Vein endothelial cell (primary cell): ENCODE data around the gene PLBD2. TPM values are rescaled to one million over a fixed set of nuclear protein-coding genes. Genes with fewer than 3 reads are reported as not detected.

Experiments
- total RNA-seq: library from RNA; depleted of rRNA; stranded (reverse); fragments of >200 nt; gene quantifications from 2 replicates; pipeline ENCODE4 v1.2.3, GENCODE V29; 2012

PLBD2 gene
- total RNA-seq, result 25.2 and 31.4 TPM in 2 replicates

GRCh38 chr12:113358381-113359132, at the start of gene PLBD2:
PLBD2 (plus strand) TSS chr12:113358587; CDS start chr12:113358601, 14 bp downstream.

GRCh38 chr12:113334786-113335539, 23.4 kb upstream of the PLBD2 start, which contains the start of gene SLC8B1:
SLC8B1 (minus strand) TSS chr12:113335109; CDS start chr12:113332878, 2,231 bp downstream.

GRCh38 chr12:113403435-113404415, 45.3 kb downstream of the PLBD2 start, which contains the start of gene SDS:
SDS (minus strand) TSS chr12:113403887; CDS start chr12:113399708, 4,179 bp downstream.

GRCh38 chr12:113422030-113422885, 63.9 kb downstream of the PLBD2 start, which contains the start of gene SDSL:
SDSL (plus strand) TSS chr12:113422380; CDS start chr12:113427983, 5,603 bp downstream.

Other genes with a start within 250 kb of the PLBD2 start
- gene RASAL1, start 222.8 kb upstream of the PLBD2 start, total RNA-seq, result not detected in 2 replicates
- not detected in 2 replicates for gene CFAP73, start 208.9 kb upstream of the PLBD2 start, total RNA-seq
- 56.8 and 65.6 TPM in 2 replicates for gene DDX54, start 173.1 kb upstream of the PLBD2 start, total RNA-seq
- 24.8 and 25.5 TPM in 2 replicates for gene RITA1, start 172.9 kb upstream of the PLBD2 start, total RNA-seq
- 12.3 and 18.3 TPM in 2 replicates for gene TPCN1, start 137.1 kb upstream of the PLBD2 start, total RNA-seq
- gene SLC8B1, start 23.5 kb upstream of the PLBD2 start, total RNA-seq, result 21.9 and 25.1 TPM in 2 replicates
- gene SDS, start 45.3 kb downstream of the PLBD2 start, total RNA-seq, result not detected in 2 replicates
- gene SDSL, start 63.8 kb downstream of the PLBD2 start, total RNA-seq, result 2.0 and 4.2 TPM in 2 replicates
- gene LHX5, start 113.3 kb downstream of the PLBD2 start, total RNA-seq, result not detected in 2 replicates